Prostate gland (tissue), 2 donors: ENCODE results near the gene PNP.

Experiments
- POLR2A ChIP-seq: fragments of 450-650 bp; IDR thresholded peaks from one replicate; pipeline ENCODE4 v1.6.1; 2016; ENCODE audit warnings: antibody characterized with exemption, mild to moderate bottlenecking
- POLR2AphosphoS5 ChIP-seq: sonication (generic); formaldehyde crosslinking; IDR thresholded peaks from one replicate; pipeline ENCODE4 v1.6.1; 2017; ENCODE audit warnings: antibody characterized with exemption
- TF ChIP-seq, protein P1 (sequence below), 4 experiments: fragments of 200-600 bp in 2 of 4; fragments of 450-650 bp in 2 of 4; sonication (generic) in 2 of 4; IDR thresholded peaks; 1 replicate in 3 of 4; 2 replicates in 1 of 4; pipeline ENCODE4 v1.5.1; 2016 to 2019; ENCODE audit warnings: antibody characterized with exemption in 4 of 4, mild to moderate bottlenecking in 2 of 4, moderate library complexity in 2 of 4

DNA sequence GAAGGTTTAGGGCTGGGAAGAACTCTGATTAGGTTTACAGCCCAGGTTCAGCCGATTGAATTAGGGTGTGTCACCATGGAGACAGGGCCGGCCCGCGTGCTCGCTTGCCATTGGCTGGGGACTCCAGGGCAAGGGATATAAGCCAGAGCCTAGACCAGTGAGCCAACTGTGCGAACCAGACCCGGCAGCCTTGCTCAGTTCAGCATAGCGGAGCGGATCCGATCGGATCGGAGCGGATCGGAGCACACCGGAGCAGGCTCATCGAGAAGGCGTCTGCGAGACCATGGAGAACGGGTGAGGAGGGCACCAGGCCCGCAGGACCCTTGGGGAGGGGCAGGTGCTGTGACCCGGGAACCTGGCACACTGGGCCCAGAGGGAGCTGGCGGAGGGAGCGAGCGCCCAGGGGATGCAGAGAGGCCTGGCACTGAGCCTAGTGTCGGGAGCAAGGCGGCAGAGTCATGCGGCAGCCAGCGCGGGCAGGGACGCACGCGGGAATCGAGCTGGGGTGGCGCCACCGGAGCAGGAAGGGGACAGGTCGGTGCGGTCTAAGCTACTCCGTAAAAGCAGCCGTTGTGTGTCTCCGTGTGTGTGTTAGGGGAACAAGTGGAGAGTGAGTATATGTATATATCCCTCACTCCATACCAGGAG is at the start of gene PNP:
- peak; percentile 96 for TF ChIP-seq POLR2A
- TF ChIP-seq, protein P1, sequence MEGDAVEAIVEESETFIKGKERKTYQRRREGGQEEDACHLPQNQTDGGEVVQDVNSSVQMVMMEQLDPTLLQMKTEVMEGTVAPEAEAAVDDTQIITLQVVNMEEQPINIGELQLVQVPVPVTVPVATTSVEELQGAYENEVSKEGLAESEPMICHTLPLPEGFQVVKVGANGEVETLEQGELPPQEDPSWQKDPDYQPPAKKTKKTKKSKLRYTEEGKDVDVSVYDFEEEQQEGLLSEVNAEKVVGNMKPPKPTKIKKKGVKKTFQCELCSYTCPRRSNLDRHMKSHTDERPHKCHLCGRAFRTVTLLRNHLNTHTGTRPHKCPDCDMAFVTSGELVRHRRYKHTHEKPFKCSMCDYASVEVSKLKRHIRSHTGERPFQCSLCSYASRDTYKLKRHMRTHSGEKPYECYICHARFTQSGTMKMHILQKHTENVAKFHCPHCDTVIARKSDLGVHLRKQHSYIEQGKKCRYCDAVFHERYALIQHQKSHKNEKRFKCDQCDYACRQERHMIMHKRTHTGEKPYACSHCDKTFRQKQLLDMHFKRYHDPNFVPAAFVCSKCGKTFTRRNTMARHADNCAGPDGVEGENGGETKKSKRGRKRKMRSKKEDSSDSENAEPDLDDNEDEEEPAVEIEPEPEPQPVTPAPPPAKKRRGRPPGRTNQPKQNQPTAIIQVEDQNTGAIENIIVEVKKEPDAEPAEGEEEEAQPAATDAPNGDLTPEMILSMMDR (IDR thresholded peaks at IDR 0.05) = no peak
- peak; percentile 98 for TF ChIP-seq POLR2AphosphoS5
